ENCODE data around the gene METTL5.
"Not testable (repeated sequence)": the region's sequence is repeated elsewhere in the genome, so short reads cannot be mapped to it uniquely, and the experiment has no call there.

METTL5 gene

GRCh38 chr2:169834401-169834800, 9.7 kb upstream of the METTL5 start:
- no peak for DNase-seq (ENCODE audit: low read depth in 2 of 2)

- DNase-seq (ENCODE audit: low read depth in 2 of 2), result peak; percentile 15 to 41
Observed at GRCh38 chr2:169828141-169828811, 3.6 kb upstream of the METTL5 start.

- peak; percentile 85 to 92 for DNase-seq (ENCODE audit: low read depth in 2 of 2)
Observed at GRCh38 chr2:169827272-169828140, 2.8 kb upstream of the METTL5 start, which contains the start of gene UBR3. UBR3 (plus strand) TSS chr2:169827454; CDS start chr2:169827508, 54 bp downstream.

- no peak for DNase-seq (ENCODE audit: low read depth in 2 of 2)
Observed at GRCh38 chr2:169823996-169824372, 721 bp downstream of the METTL5 start.

GRCh38 chr2:169822785-169823392, 1.8 kb downstream of the METTL5 start:
- DNase-seq (ENCODE audit: low read depth in 2 of 2), result no peak

- no peak for DNase-seq (ENCODE audit: low read depth in 2 of 2)
Observed at GRCh38 chr2:169822036-169822435, 2.7 kb downstream of the METTL5 start.

GRCh38 chr2:169820101-169820500, 4.6 kb downstream of the METTL5 start:
- DNase-seq (ENCODE audit: low read depth in 2 of 2), result not testable (repeated sequence)

- no peak for DNase-seq (ENCODE audit: low read depth in 2 of 2)
Observed at GRCh38 chr2:169819106-169819505, 5.6 kb downstream of the METTL5 start.

- DNase-seq (ENCODE audit: low read depth in 2 of 2), result no peak
Observed at GRCh38 chr2:169818241-169818640, 6.5 kb downstream of the METTL5 start.

- DNase-seq (ENCODE audit: low read depth in 2 of 2), result not testable (repeated sequence)
Observed at GRCh38 chr2:169817369-169817768, 7.3 kb downstream of the METTL5 start.

GRCh38 chr2:169816961-169817360, 7.7 kb downstream of the METTL5 start:
- DNase-seq (ENCODE audit: low read depth in 2 of 2), result not testable (repeated sequence)

- no peak for DNase-seq (ENCODE audit: low read depth in 2 of 2)
Observed at GRCh38 chr2:169815849-169816248, 8.9 kb downstream of the METTL5 start.

GRCh38 chr2:169808221-169808620, 16.5 kb downstream of the METTL5 start:
- DNase-seq (ENCODE audit: low read depth in 2 of 2), result no peak

- no peak for DNase-seq (ENCODE audit: low read depth in 2 of 2)
Observed at GRCh38 chr2:169806586-169806985, 18.1 kb downstream of the METTL5 start.

- no peak for DNase-seq (ENCODE audit: low read depth in 2 of 2)
Observed at GRCh38 chr2:169803480-169803879, 21.2 kb downstream of the METTL5 start.

GRCh38 chr2:169798718-169799592, 25.8 kb downstream of the METTL5 start, which contains the start of gene SSB:
SSB (plus strand) TSS chr2:169798871; CDS start chr2:169800961, 2,090 bp downstream.
- DNase-seq (ENCODE audit: low read depth in 2 of 2), result peak; percentile 87 to 91

GRCh38 chr2:169798397-169798717, 26.3 kb downstream of the METTL5 start:
- DNase-seq (ENCODE audit: low read depth in 2 of 2), result no peak

GRCh38 chr2:169797601-169798000, 27.1 kb downstream of the METTL5 start:
- no peak for DNase-seq (ENCODE audit: low read depth in 2 of 2)

GRCh38 chr2:169796441-169796840, 28.3 kb downstream of the METTL5 start:
- DNase-seq (ENCODE audit: low read depth in 2 of 2), result no peak

GRCh38 chr2:169795181-169795580, 29.5 kb downstream of the METTL5 start:
- DNase-seq (ENCODE audit: low read depth in 2 of 2), result no peak

GRCh38 chr2:169790581-169790980, 34.1 kb downstream of the METTL5 start:
- DNase-seq (ENCODE audit: low read depth in 2 of 2), result no peak

- no peak for DNase-seq (ENCODE audit: low read depth in 2 of 2)
Observed at GRCh38 chr2:169782513-169782912, 42.2 kb downstream of the METTL5 start.

Data from stimulated activated CD4-positive, alpha-beta T cell treated with anti-CD3 and anti-CD28 coated beads, Interleukin-1b, Interleukin-23, amount 100 ng/mL, for 4 hours (primary cell).